ENCODE data around the gene RAB4B.
A peak's percentile ranks its signal among the peaks of the same experiment; 100 is the strongest.
"Not testable (repeated sequence)": the region's sequence is repeated elsewhere in the genome, so short reads cannot be mapped to it uniquely, and the experiment has no call there.

The RAB4B gene

GRCh38 chr19:40781140-40781539 lies 3.1 kb downstream of the RAB4B start:
- DNase-seq = no peak

GRCh38 chr19:40783711-40784110 lies 5.7 kb downstream of the RAB4B start:
- no peak for DNase-seq

GRCh38 chr19:40784146-40784545 lies 6.1 kb downstream of the RAB4B start:
- not testable (repeated sequence) for DNase-seq

- no peak for DNase-seq
Observed at GRCh38 chr19:40785526-40785925, 7.5 kb downstream of the RAB4B start.

GRCh38 chr19:40786060-40787037 lies 8.3 kb downstream of the RAB4B start:
- no peak for DNase-seq

- no peak for DNase-seq
Observed at GRCh38 chr19:40791349-40791748, 13.3 kb downstream of the RAB4B start.

- no peak for DNase-seq
Observed at GRCh38 chr19:40791996-40792395, 13.9 kb downstream of the RAB4B start.

- no peak for DNase-seq
Observed at GRCh38 chr19:40797166-40797962, 19.3 kb downstream of the RAB4B start.

GRCh38 chr19:40797963-40798682 lies 20.1 kb downstream of the RAB4B start:
- peak; percentile 78 for DNase-seq

- DNase-seq = peak; percentile 100
Observed at GRCh38 chr19:40798683-40799557, 20.9 kb downstream of the RAB4B start, which contains the start of gene EGLN2. Gene EGLN2, plus strand, starts transcription at chr19:40799191. Its CDS starts 1,382 bp downstream, at chr19:40800573.

GRCh38 chr19:40799558-40800338 lies 21.7 kb downstream of the RAB4B start:
- peak; percentile 32 for DNase-seq

- DNase-seq = peak; percentile 16
Observed at GRCh38 chr19:40800339-40800996, 22.4 kb downstream of the RAB4B start.

GRCh38 chr19:40800997-40801377 lies 22.9 kb downstream of the RAB4B start:
- DNase-seq = no peak

- DNase-seq = peak; percentile 10
Observed at GRCh38 chr19:40801426-40802299, 23.6 kb downstream of the RAB4B start.

GRCh38 chr19:40802300-40803169 lies 24.5 kb downstream of the RAB4B start:
- peak; percentile 27 for DNase-seq

- peak; percentile 11 for DNase-seq
Observed at GRCh38 chr19:40803170-40803856, 25.3 kb downstream of the RAB4B start.

GRCh38 chr19:40803857-40804782 lies 26.1 kb downstream of the RAB4B start:
- peak; percentile 91 for DNase-seq
